Stomach (tissue), 4 donors: ENCODE data around the gene FAM124B.

ENCODE experiments used
- POLR2A ChIP-seq, 4 donors: fragments of 450-650 bp; IDR thresholded peaks; one replicate each; pipeline ENCODE4 v1.6.1; 2016; ENCODE audit warnings: antibody characterized with exemption in 4 of 4, control low read depth in 2 of 4, mild to moderate bottlenecking in 1 of 4, moderate library complexity in 1 of 4
- TF ChIP-seq, protein P1 (sequence below), 7 experiments: fragments of 450-650 bp in 4 of 7; fragments of 200-600 bp in 3 of 7; sonication (generic) in 3 of 7; IDR thresholded peaks; one replicate each; pipeline ENCODE4 v1.5.1; 2016 to 2019; ENCODE audit warnings: antibody characterized with exemption in 7 of 7, control low read depth in 2 of 7, mild to moderate bottlenecking in 1 of 7

DNA sequence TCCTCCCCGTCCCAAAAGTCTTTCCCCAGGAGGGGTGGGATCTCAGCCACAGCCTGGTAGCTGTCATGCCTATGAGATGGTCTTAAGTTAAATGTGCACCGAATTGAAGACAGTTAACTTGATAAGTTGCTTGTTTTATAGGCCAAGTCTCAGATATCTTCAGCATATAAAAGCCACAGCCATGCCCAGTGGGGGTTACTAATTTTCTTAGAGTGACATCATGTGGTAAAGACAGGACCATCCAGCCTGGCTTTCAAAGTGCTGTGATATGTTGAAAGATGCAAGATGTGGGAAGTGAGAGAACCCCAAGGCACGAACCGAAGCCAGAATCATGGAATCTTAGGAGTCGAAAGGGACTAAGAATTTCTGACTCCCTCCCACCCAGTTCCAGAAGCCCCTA lies 42.1 kb upstream of the FAM124B start:
- TF ChIP-seq, protein P1, sequence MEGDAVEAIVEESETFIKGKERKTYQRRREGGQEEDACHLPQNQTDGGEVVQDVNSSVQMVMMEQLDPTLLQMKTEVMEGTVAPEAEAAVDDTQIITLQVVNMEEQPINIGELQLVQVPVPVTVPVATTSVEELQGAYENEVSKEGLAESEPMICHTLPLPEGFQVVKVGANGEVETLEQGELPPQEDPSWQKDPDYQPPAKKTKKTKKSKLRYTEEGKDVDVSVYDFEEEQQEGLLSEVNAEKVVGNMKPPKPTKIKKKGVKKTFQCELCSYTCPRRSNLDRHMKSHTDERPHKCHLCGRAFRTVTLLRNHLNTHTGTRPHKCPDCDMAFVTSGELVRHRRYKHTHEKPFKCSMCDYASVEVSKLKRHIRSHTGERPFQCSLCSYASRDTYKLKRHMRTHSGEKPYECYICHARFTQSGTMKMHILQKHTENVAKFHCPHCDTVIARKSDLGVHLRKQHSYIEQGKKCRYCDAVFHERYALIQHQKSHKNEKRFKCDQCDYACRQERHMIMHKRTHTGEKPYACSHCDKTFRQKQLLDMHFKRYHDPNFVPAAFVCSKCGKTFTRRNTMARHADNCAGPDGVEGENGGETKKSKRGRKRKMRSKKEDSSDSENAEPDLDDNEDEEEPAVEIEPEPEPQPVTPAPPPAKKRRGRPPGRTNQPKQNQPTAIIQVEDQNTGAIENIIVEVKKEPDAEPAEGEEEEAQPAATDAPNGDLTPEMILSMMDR (IDR thresholded peaks at IDR 0.05) = no peak
- TF ChIP-seq POLR2A (IDR thresholded peaks at IDR 0.05) = no peak
